ENCODE measurements around the gene RB1. TPM values are rescaled to one million over a fixed set of nuclear protein-coding genes. Genes with fewer than 3 reads are reported as not detected.

The RB1 gene
- total RNA-seq, 2 donors from 2014 or later = 36.0 to 40.3 TPM

DNA sequence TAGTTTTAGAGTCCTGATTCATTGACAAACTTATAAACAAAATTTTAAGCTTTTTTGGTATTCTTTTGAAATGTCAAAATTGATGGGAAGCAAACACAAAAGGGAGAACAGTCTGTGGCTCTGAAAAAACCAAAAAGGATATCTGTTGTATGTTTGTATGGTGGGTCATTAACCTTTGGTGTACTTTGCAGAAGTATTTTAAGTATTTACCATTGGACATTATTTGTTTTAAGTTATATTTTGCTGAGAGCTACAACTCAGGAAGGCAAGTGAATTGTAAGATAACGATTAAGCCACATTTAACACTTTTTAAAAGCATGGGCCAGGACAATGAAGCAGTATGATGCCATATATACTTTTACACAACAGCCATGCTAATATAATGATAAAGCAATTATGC is 94.2 kb downstream of the RB1 start:
- DNase-seq (ENCODE audit: low spot score) = no peak
- H3K4me1 Mint-ChIP-seq (ENCODE audit: low read depth in 2 of 2) = peaks cover 18 to 43% of the 10 kb centered on the region in 2 donors
- H3K36me3 Mint-ChIP-seq = peaks cover 30% of the 10 kb centered on the region
- no peaks in the 10 kb centered on the region for H3K9me3 Mint-ChIP-seq
- no peak overlapping the region for H3K27ac Mint-ChIP-seq
- no peak overlapping the region for H3K4me3 Mint-ChIP-seq
- no peaks in the 10 kb centered on the region for H3K27me3 Mint-ChIP-seq
- no peak for ATAC-seq

- peak overlapping the region in 1 of 2 donors; percentile 75 for H3K27ac Mint-ChIP-seq
- H3K36me3 Mint-ChIP-seq = peaks cover 23% of the 10 kb centered on the region
- ATAC-seq = no peak
These were observed 95.0 kb downstream of the RB1 start for GRCh38 chr13:48398450-48399095.

GRCh38 chr13:48400090-48400694 is 96.6 kb downstream of the RB1 start:
- H3K27me3 Mint-ChIP-seq = no peaks in the 10 kb centered on the region
- H3K4me3 Mint-ChIP-seq = peak overlapping the region; percentile 58
- H3K4me1 Mint-ChIP-seq (ENCODE audit: low read depth in 2 of 2) = peaks cover 32 to 60% of the 10 kb centered on the region in 2 donors
- peaks cover 18% of the 10 kb centered on the region for H3K36me3 Mint-ChIP-seq
- no peaks in the 10 kb centered on the region for H3K9me3 Mint-ChIP-seq
- peak overlapping the region; percentile 75 to 90 for H3K27ac Mint-ChIP-seq
- no peak for ATAC-seq
- DNase-seq (ENCODE audit: low spot score) = no peak

More at GRCh38 chr13:48398450-48399095, 95.0 kb downstream of the RB1 start:
- Mint-ChIP-seq H3K27me3 (no peaks in the 10 kb centered on the region), H3K4me1 (ENCODE audit: low read depth in 2 of 2) (peaks cover 25 to 47% of the 10 kb centered on the region in 2 donors), H3K9me3 (no peaks in the 10 kb centered on the region), H3K4me3 (no peak overlapping the region)
- DNase-seq (ENCODE audit: low spot score) = no peak

- H3K27me3 Mint-ChIP-seq = no peaks in the 10 kb centered on the region
- H3K9me3 Mint-ChIP-seq = no peaks in the 10 kb centered on the region
- ATAC-seq (peak in 1 of 2 donors; percentile 53), DNase-seq (ENCODE audit: low spot score) (no peak)
- peaks cover 11% of the 10 kb centered on the region for H3K36me3 Mint-ChIP-seq
- H3K4me3 Mint-ChIP-seq = peak overlapping the region; percentile 61
- H3K27ac Mint-ChIP-seq = peak overlapping the region; percentile 75 to 90
- H3K4me1 Mint-ChIP-seq (ENCODE audit: low read depth in 2 of 2) = peaks cover 37 to 67% of the 10 kb centered on the region in 2 donors
These were observed 97.3 kb downstream of the RB1 start for GRCh38 chr13:48400850-48401291.

DNA sequence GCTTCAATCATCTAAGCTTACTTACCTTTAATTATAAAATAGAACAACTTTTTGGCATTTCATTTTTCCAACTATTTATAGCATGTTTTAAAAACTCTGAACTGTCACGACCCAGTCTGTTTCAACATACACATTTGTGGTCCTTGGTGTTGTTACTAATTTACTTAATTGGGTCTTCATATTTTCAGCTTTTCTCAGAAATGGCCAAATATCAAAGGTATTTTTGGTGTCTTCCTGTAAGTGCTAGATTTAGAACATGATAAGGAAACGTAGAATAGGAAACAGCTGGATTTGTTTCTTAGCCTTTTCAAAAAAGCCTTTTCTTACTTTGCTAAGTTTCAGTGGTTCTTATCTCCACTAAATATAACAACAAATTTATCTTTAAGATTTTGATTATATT is 97.9 kb downstream of the RB1 start:
- Mint-ChIP-seq H3K27me3 (no peaks in the 10 kb centered on the region), H3K4me1 (ENCODE audit: low read depth in 2 of 2) (peaks cover 41 to 73% of the 10 kb centered on the region in 2 donors), H3K27ac (peak overlapping the region; percentile 75 to 90), H3K36me3 (peaks cover 6% of the 10 kb centered on the region), H3K9me3 (no peaks in the 10 kb centered on the region), H3K4me3 (no peak overlapping the region)
- ATAC-seq (no peak), DNase-seq (ENCODE audit: low spot score) (no peak)

- H3K4me1 Mint-ChIP-seq (ENCODE audit: low read depth in 2 of 2) = peaks cover 42 to 80% of the 10 kb centered on the region in 2 donors
- H3K27me3 Mint-ChIP-seq = no peaks in the 10 kb centered on the region
- no peaks in the 10 kb centered on the region for H3K9me3 Mint-ChIP-seq
- DNase-seq (ENCODE audit: low spot score) (no peak), ATAC-seq (peak; percentile 37)
- peak overlapping the region; percentile 93 to 95 for H3K27ac Mint-ChIP-seq
- H3K4me3 Mint-ChIP-seq = peak overlapping the region; percentile 82
- no peaks in the 10 kb centered on the region for H3K36me3 Mint-ChIP-seq
These were observed 98.9 kb downstream of the RB1 start for GRCh38 chr13:48402325-48402932.

- ATAC-seq = peak; percentile 94 to 96
- Mint-ChIP-seq H3K27ac (peak overlapping the region; percentile 93 to 95), H3K36me3 (no peaks in the 10 kb centered on the region), H3K9me3 (no peaks in the 10 kb centered on the region), H3K4me1 (ENCODE audit: low read depth in 2 of 2) (peaks cover 43 to 80% of the 10 kb centered on the region in 2 donors), H3K4me3 (peak overlapping the region; percentile 82), H3K27me3 (no peaks in the 10 kb centered on the region)
- DNase-seq (ENCODE audit: low spot score) = peak; percentile 66
These were observed 99.6 kb downstream of the RB1 start for GRCh38 chr13:48403151-48403631.

- DNase-seq (ENCODE audit: low spot score) = no peak
- Mint-ChIP-seq H3K27me3 (no peaks in the 10 kb centered on the region), H3K4me3 (peak overlapping the region; percentile 82), H3K9me3 (no peaks in the 10 kb centered on the region), H3K4me1 (ENCODE audit: low read depth in 2 of 2) (peaks cover 47 to 80% of the 10 kb centered on the region in 2 donors), H3K27ac (peak overlapping the region; percentile 93 to 95), H3K36me3 (no peaks in the 10 kb centered on the region)
- ATAC-seq = no peak
These were observed 100.4 kb downstream of the RB1 start for GRCh38 chr13:48403913-48404312.

GRCh38 chr13:48404952-48405351 is 101.4 kb downstream of the RB1 start:
- H3K27ac Mint-ChIP-seq = peak overlapping the region; percentile 93 to 95
- no peak for ATAC-seq
- H3K4me1 Mint-ChIP-seq (ENCODE audit: low read depth in 2 of 2) = peaks cover 45 to 79% of the 10 kb centered on the region in 2 donors
- no peak for DNase-seq (ENCODE audit: low spot score)
- no peaks in the 10 kb centered on the region for H3K27me3 Mint-ChIP-seq
- no peaks in the 10 kb centered on the region for H3K36me3 Mint-ChIP-seq
- no peaks in the 10 kb centered on the region for H3K9me3 Mint-ChIP-seq
- no peak overlapping the region for H3K4me3 Mint-ChIP-seq

DNA sequence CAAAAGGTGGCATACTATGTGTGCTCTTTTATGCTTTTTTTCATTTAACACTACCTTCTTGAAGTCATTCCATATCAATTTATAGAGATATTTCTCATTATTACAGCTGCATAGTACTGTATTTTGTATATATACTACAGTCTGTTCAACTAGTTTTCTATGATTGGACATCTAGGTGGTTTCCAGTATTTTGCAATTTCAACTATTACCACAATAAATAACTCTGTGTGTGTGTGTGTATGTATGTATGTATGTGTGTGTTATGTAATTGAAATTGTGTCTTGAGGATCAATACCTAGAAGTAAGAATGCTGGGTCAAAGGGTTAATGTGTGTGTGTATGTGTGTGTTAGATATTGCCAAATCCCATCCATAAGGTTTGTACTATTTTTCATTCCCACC is 102.3 kb downstream of the RB1 start:
- H3K4me3 Mint-ChIP-seq = peak overlapping the region; percentile 59
- ATAC-seq (no peak), DNase-seq (ENCODE audit: low spot score) (no peak)
- H3K9me3 Mint-ChIP-seq = no peaks in the 10 kb centered on the region
- H3K27me3 Mint-ChIP-seq = no peaks in the 10 kb centered on the region
- peaks cover 5% of the 10 kb centered on the region for H3K36me3 Mint-ChIP-seq
- H3K4me1 Mint-ChIP-seq (ENCODE audit: low read depth in 2 of 2) = peaks cover 46 to 77% of the 10 kb centered on the region in 2 donors
- peak overlapping the region; percentile 93 to 95 for H3K27ac Mint-ChIP-seq

- Mint-ChIP-seq H3K4me3 (peak overlapping the region; percentile 99), H3K27me3 (no peaks in the 10 kb centered on the region), H3K36me3 (peaks cover 16% of the 10 kb centered on the region), H3K27ac (peak overlapping the region; percentile 96 to 97), H3K9me3 (no peaks in the 10 kb centered on the region), H3K4me1 (ENCODE audit: low read depth in 2 of 2) (peaks cover 34 to 61% of the 10 kb centered on the region in 2 donors)
- DNase-seq (ENCODE audit: low spot score) (no peak), ATAC-seq (peak in 1 of 2 donors; percentile 60)
These were observed 106.6 kb downstream of the RB1 start for GRCh38 chr13:48410199-48410598.

DNA sequence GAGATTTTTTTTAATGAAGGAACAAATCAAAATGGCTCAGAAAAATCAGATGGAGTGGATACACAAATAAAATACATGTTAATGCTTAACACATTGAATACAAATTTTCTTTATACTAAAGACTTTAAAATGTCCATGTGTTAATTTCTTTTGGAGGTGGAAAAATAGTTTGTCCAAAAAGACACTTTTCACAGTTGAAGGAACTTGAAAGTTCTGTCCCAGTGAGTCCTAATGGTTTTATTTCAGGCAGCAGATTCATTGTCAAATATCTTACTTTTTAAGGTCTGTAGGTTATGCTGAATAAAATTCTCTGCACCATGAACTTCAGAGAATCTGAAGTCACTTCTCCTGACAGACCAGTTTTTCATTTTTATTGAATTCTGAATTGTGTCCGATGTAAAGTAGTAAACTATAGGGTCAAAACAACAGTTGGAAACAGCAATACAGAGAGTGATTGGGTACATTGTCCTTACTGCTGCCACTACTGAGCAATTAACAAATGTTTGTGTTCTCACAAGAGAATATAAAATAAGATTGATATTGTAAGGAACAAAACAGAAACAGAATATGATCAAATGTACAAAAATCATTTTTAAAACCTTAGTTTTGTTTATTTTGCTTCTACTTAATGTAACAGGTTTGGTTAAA is 107.7 kb downstream of the RB1 start:
- Mint-ChIP-seq H3K4me1 (ENCODE audit: low read depth in 2 of 2) (peaks cover 29 to 50% of the 10 kb centered on the region in 2 donors), H3K27ac (peak overlapping the region; percentile 96 to 97), H3K27me3 (no peaks in the 10 kb centered on the region), H3K9me3 (no peaks in the 10 kb centered on the region), H3K4me3 (peak overlapping the region; percentile 99), H3K36me3 (peaks cover 21% of the 10 kb centered on the region)
- DNase-seq (ENCODE audit: low spot score) = no peak
- ATAC-seq = no peak

GRCh38 chr13:48411841-48412531 is 108.4 kb downstream of the RB1 start:
- DNase-seq (ENCODE audit: low spot score) (no peak), ATAC-seq (peak; percentile 66 to 71)
- Mint-ChIP-seq H3K27me3 (no peaks in the 10 kb centered on the region), H3K4me1 (ENCODE audit: low read depth in 2 of 2) (peaks cover 26 to 45% of the 10 kb centered on the region in 2 donors), H3K9me3 (no peaks in the 10 kb centered on the region), H3K36me3 (peaks cover 21% of the 10 kb centered on the region), H3K4me3 (peak overlapping the region; percentile 99), H3K27ac (peak overlapping the region; percentile 96 to 97)

All from natural killer cell treated with Interleukin-12 subunit alpha and Interleukin-12 subunit beta and Interleukin-15 and Interleukin-18, amount 100 ng/mL, for 72 hours (primary cell).